Cardiac atrium fibroblast (primary cell): ENCODE data around the gene NMUR2. TPM values are rescaled to one million over a fixed set of nuclear protein-coding genes. Genes with fewer than 3 reads are reported as not detected.

Experiments used
- total RNA-seq: library from RNA; depleted of rRNA; stranded (reverse); fragments of >200 nt; gene quantifications from 2 replicates; pipeline ENCODE4 v1.2.3, GENCODE V29; 2015

The NMUR2 gene
- total RNA-seq: not detected in 2 replicates

GRCh38 chr5:152405145-152405544 is at the start of gene NMUR2:
NMUR2 (minus strand) TSS chr5:152405279; CDS start chr5:152405113, 166 bp downstream.

